Measurements from ENCODE around the gene SH3RF1. TPM values are rescaled to one million over a fixed set of nuclear protein-coding genes. Genes with fewer than 3 reads are reported as not detected.

The SH3RF1 gene
- total and polyA plus RNA-seq, 2 experiments from 2014 or later, result 7.8 to 12.4 TPM

DNA sequence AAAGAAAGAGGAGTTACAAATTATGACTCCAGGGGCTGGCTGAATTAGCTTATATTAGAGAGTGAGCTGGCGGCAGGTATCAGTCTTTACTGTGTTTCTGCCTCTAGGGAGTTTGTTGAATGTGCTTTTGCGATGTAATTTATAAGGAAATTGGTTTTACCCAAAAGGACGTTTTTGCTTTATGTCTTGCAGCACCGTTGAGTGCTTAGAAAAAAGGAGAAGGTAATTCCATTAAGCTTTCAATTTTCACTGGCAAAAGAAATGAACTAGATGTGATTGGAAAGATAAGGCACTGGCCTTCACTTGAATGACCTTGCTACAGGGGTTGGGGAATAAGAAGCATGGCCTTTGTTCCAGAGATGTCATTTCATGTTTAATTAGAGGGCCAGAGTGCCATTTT, 185.8 kb downstream of the SH3RF1 start (continued):
- TF ChIP-seq, protein P1, sequence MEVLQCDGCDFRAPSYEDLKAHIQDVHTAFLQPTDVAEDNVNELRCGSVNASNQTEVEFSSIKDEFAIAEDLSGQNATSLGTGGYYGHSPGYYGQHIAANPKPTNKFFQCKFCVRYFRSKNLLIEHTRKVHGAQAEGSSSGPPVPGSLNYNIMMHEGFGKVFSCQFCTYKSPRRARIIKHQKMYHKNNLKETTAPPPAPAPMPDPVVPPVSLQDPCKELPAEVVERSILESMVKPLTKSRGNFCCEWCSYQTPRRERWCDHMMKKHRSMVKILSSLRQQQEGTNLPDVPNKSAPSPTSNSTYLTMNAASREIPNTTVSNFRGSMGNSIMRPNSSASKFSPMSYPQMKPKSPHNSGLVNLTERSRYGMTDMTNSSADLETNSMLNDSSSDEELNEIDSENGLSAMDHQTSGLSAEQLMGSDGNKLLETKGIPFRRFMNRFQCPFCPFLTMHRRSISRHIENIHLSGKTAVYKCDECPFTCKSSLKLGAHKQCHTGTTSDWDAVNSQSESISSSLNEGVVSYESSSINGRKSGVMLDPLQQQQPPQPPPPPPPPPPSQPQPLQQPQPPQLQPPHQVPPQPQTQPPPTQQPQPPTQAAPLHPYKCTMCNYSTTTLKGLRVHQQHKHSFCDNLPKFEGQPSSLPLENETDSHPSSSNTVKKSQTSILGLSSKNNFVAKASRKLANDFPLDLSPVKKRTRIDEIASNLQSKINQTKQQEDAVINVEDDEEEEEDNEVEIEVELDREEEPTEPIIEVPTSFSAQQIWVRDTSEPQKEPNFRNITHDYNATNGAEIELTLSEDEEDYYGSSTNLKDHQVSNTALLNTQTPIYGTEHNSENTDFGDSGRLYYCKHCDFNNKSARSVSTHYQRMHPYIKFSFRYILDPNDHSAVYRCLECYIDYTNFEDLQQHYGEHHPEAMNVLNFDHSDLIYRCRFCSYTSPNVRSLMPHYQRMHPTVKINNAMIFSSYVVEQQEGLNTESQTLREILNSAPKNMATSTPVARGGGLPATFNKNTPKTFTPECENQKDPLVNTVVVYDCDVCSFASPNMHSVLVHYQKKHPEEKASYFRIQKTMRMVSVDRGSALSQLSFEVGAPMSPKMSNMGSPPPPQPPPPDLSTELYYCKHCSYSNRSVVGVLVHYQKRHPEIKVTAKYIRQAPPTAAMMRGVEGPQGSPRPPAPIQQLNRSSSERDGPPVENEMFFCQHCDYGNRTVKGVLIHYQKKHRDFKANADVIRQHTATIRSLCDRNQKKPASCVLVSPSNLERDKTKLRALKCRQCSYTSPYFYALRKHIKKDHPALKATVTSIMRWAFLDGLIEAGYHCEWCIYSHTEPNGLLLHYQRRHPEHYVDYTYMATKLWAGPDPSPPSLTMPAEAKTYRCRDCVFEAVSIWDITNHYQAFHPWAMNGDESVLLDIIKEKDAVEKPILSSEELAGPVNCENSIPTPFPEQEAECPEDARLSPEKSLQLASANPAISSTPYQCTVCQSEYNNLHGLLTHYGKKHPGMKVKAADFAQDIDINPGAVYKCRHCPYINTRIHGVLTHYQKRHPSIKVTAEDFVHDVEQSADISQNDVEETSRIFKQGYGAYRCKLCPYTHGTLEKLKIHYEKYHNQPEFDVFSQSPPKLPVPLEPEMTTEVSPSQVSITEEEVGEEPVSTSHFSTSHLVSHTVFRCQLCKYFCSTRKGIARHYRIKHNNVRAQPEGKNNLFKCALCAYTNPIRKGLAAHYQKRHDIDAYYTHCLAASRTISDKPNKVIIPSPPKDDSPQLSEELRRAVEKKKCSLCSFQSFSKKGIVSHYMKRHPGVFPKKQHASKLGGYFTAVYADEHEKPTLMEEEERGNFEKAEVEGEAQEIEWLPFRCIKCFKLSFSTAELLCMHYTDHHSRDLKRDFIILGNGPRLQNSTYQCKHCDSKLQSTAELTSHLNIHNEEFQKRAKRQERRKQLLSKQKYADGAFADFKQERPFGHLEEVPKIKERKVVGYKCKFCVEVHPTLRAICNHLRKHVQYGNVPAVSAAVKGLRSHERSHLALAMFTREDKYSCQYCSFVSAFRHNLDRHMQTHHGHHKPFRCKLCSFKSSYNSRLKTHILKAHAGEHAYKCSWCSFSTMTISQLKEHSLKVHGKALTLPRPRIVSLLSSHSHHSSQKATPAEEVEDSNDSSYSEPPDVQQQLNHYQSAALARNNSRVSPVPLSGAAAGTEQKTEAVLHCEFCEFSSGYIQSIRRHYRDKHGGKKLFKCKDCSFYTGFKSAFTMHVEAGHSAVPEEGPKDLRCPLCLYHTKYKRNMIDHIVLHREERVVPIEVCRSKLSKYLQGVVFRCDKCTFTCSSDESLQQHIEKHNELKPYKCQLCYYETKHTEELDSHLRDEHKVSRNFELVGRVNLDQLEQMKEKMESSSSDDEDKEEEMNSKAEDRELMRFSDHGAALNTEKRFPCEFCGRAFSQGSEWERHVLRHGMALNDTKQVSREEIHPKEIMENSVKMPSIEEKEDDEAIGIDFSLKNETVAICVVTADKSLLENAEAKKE (CRISPR knock-in tag; IDR thresholded peaks at IDR 0.05), result no peak
- no peak for TF ChIP-seq POLR2AphosphoS5 (IDR thresholded peaks at IDR 0.05; ENCODE audit: low read depth)
- no peak for TF ChIP-seq CREB1 (CRISPR knock-in tag; IDR thresholded peaks at IDR 0.05; ENCODE audit: low read depth)

DNA sequence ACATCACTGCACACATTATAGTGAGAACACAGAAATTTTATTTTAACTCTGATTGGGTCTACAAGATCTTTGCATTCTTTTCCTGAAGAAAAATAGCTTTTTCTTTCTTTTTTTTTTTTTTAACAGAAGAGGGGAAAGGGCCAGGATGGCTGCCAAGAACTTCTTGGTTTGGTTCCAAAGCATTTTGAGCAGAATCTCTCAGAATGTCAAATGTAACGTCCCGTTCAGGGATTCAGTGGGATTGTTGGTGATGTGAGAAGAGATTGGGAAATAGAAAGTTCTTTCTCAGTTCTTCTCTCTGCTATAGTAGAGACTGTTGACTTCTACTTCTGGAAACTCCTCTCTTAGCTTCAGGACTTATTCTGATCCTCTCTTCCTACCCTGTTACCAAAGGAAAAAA, 189.8 kb downstream of the SH3RF1 start:
- Mint-ChIP-seq H3K4me1 (no peaks in the 10 kb centered on the region), H3K9me3 (no peaks in the 10 kb centered on the region; the same call in 2 of the 3 replicates), H3K36me3 (ENCODE audit: low read depth) (no peaks in the 10 kb centered on the region), H3K27me3 (ENCODE audit: insufficient read depth, low read depth, poor library complexity) (peaks cover 4% of the 10 kb centered on the region), H3K27ac (no peak overlapping the region), H3K4me3 (no peak overlapping the region)
- Histone ChIP-seq H3K27me3 (ENCODE audit: insufficient read depth) (no peaks in the 10 kb centered on the region), H3K9me2 (ENCODE audit: insufficient read depth) (peaks cover 10% of the 10 kb centered on the region; the same call in 1 of the 2 replicates), H3K4me2 (no peak overlapping the region), H3K4me1 (ENCODE audit: insufficient read depth) (no peaks in the 10 kb centered on the region), H4K20me1 (replicated peaks; ENCODE audit: insufficient read depth) (no peaks in the 10 kb centered on the region), H2AFZ (no peak overlapping the region), H3F3A (replicated peaks; ENCODE audit: low read depth) (no peaks in the 10 kb centered on the region), H3K36me3 (ENCODE audit: insufficient read depth) (no peaks in the 10 kb centered on the region), H3K79me2 (replicated peaks; ENCODE audit: insufficient read depth) (no peaks in the 10 kb centered on the region), H3K4me3 (no peak overlapping the region), H3K27ac (ENCODE audit: low read depth) (no peak overlapping the region)
- DNase-seq (ENCODE audit: low spot score) (no peak), ATAC-seq (no peak)
- TF ChIP-seq, protein P2, sequence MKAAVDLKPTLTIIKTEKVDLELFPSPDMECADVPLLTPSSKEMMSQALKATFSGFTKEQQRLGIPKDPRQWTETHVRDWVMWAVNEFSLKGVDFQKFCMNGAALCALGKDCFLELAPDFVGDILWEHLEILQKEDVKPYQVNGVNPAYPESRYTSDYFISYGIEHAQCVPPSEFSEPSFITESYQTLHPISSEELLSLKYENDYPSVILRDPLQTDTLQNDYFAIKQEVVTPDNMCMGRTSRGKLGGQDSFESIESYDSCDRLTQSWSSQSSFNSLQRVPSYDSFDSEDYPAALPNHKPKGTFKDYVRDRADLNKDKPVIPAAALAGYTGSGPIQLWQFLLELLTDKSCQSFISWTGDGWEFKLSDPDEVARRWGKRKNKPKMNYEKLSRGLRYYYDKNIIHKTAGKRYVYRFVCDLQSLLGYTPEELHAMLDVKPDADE (IDR thresholded peaks at IDR 0.05), result no peak
- TF ChIP-seq EZH2phosphoT487 (IDR thresholded peaks at IDR 0.05; ENCODE audit: unreplicated experiment), result no peak
- no peak for TF ChIP-seq NANOG (IDR thresholded peaks at IDR 0.05; ENCODE audit: borderline replicate concordance)
- TF ChIP-seq CREB1 (CRISPR knock-in tag; IDR thresholded peaks at IDR 0.05; ENCODE audit: low read depth), result no peak
- TF ChIP-seq ZNF331 (CRISPR knock-in tag; IDR thresholded peaks at IDR 0.05; ENCODE audit: low read depth), result no peak
- no peak for TF ChIP-seq EZH2 (IDR thresholded peaks at IDR 0.05; ENCODE audit: low read depth, unreplicated experiment)

Data from GM23338 (cell line).